ENCODE measurements around the gene ERLEC1.

DNA sequence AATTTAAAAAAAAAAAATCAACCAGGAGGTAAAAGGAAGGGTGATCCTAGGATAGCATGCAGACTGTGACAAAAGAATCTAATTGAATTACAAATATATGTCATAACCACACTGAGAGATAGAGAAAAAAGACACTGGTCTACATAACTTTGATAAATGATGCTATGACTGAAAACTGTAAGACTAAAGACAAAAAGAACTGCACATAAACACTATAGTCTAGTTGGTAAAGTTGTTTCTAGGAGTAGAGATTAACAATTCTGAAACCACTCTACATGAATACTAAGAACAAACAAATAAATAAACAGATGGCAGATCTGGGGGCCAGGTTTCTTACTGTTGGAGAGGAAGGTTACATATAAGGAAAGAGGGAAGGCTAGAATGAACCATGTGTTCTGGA, 33.8 kb upstream of the ERLEC1 start:
- TF ChIP-seq, protein P1, sequence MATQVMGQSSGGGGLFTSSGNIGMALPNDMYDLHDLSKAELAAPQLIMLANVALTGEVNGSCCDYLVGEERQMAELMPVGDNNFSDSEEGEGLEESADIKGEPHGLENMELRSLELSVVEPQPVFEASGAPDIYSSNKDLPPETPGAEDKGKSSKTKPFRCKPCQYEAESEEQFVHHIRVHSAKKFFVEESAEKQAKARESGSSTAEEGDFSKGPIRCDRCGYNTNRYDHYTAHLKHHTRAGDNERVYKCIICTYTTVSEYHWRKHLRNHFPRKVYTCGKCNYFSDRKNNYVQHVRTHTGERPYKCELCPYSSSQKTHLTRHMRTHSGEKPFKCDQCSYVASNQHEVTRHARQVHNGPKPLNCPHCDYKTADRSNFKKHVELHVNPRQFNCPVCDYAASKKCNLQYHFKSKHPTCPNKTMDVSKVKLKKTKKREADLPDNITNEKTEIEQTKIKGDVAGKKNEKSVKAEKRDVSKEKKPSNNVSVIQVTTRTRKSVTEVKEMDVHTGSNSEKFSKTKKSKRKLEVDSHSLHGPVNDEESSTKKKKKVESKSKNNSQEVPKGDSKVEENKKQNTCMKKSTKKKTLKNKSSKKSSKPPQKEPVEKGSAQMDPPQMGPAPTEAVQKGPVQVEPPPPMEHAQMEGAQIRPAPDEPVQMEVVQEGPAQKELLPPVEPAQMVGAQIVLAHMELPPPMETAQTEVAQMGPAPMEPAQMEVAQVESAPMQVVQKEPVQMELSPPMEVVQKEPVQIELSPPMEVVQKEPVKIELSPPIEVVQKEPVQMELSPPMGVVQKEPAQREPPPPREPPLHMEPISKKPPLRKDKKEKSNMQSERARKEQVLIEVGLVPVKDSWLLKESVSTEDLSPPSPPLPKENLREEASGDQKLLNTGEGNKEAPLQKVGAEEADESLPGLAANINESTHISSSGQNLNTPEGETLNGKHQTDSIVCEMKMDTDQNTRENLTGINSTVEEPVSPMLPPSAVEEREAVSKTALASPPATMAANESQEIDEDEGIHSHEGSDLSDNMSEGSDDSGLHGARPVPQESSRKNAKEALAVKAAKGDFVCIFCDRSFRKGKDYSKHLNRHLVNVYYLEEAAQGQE (IDR thresholded peaks at IDR 0.05) = no peak
- TF ChIP-seq, protein P2, sequence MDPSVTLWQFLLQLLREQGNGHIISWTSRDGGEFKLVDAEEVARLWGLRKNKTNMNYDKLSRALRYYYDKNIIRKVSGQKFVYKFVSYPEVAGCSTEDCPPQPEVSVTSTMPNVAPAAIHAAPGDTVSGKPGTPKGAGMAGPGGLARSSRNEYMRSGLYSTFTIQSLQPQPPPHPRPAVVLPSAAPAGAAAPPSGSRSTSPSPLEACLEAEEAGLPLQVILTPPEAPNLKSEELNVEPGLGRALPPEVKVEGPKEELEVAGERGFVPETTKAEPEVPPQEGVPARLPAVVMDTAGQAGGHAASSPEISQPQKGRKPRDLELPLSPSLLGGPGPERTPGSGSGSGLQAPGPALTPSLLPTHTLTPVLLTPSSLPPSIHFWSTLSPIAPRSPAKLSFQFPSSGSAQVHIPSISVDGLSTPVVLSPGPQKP (IDR thresholded peaks at IDR 0.05; ENCODE audit: low read depth, low read length) = no peak
- TF ChIP-seq ZSCAN20 (CRISPR knock-in tag; IDR thresholded peaks at IDR 0.05) (no peak), BHLHE40 (IDR thresholded peaks at IDR 0.05; ENCODE audit: low read depth, low read length) (no peak), MYC (IDR thresholded peaks at IDR 0.05; ENCODE audit: borderline replicate concordance, low read length) (no peak), SREBF2 (IDR thresholded peaks at IDR 0.05) (no peak)
- TF ChIP-seq, protein P3, sequence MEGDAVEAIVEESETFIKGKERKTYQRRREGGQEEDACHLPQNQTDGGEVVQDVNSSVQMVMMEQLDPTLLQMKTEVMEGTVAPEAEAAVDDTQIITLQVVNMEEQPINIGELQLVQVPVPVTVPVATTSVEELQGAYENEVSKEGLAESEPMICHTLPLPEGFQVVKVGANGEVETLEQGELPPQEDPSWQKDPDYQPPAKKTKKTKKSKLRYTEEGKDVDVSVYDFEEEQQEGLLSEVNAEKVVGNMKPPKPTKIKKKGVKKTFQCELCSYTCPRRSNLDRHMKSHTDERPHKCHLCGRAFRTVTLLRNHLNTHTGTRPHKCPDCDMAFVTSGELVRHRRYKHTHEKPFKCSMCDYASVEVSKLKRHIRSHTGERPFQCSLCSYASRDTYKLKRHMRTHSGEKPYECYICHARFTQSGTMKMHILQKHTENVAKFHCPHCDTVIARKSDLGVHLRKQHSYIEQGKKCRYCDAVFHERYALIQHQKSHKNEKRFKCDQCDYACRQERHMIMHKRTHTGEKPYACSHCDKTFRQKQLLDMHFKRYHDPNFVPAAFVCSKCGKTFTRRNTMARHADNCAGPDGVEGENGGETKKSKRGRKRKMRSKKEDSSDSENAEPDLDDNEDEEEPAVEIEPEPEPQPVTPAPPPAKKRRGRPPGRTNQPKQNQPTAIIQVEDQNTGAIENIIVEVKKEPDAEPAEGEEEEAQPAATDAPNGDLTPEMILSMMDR (IDR thresholded peaks at IDR 0.05) = no peak
